GM12864 (cell line): ENCODE measurements around the gene UMODL1.
"Not testable (repeated sequence)": the region's sequence is repeated elsewhere in the genome, so short reads cannot be mapped to it uniquely, and the experiment has no call there.

Source experiments
- DNase-seq: peaks from one replicate; pipeline ENCODE4 v3.0.0-alpha.2; 2011; ENCODE audit warnings: low read depth
- H3K4me3 ChIP-seq: 2 replicates; pipeline ENCODE4 v1.5.1; 2011; ENCODE audit warnings: mild to moderate bottlenecking, low read depth, low read length, control low read depth
- TF ChIP-seq, protein P1 (sequence below): IDR thresholded peaks from 2 replicates; pipeline ENCODE4 v1.5.1; 2011; ENCODE audit warnings: low read depth, mild to moderate bottlenecking, moderate library complexity, low read length, control low read depth, inconsistent platforms; ENCODE audit errors: missing control alignments

The UMODL1 gene

DNA sequence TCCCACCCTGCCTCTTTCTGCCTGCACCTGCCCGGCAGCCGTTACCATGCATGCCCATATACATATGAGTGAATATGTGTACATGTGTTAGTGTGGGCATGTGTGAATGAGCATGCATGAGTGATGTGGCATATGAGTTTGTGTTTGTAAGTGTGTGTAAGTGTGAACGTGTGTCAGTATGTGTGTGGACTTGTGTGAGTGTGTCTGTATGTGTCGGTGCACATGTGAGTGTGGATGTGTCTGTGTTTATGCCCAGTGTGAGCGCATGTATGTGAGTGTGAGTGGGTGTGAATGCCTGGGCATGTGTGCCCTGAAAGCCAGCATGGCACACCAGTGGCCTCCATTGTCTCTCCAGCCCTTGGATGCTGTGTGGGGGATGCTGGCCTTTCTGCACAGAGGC is 2.5 kb upstream of the UMODL1 start:
- DNase-seq: no peak
- TF ChIP-seq, protein P1, sequence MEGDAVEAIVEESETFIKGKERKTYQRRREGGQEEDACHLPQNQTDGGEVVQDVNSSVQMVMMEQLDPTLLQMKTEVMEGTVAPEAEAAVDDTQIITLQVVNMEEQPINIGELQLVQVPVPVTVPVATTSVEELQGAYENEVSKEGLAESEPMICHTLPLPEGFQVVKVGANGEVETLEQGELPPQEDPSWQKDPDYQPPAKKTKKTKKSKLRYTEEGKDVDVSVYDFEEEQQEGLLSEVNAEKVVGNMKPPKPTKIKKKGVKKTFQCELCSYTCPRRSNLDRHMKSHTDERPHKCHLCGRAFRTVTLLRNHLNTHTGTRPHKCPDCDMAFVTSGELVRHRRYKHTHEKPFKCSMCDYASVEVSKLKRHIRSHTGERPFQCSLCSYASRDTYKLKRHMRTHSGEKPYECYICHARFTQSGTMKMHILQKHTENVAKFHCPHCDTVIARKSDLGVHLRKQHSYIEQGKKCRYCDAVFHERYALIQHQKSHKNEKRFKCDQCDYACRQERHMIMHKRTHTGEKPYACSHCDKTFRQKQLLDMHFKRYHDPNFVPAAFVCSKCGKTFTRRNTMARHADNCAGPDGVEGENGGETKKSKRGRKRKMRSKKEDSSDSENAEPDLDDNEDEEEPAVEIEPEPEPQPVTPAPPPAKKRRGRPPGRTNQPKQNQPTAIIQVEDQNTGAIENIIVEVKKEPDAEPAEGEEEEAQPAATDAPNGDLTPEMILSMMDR: no peak
- no peak overlapping the region for H3K4me3 ChIP-seq

DNA sequence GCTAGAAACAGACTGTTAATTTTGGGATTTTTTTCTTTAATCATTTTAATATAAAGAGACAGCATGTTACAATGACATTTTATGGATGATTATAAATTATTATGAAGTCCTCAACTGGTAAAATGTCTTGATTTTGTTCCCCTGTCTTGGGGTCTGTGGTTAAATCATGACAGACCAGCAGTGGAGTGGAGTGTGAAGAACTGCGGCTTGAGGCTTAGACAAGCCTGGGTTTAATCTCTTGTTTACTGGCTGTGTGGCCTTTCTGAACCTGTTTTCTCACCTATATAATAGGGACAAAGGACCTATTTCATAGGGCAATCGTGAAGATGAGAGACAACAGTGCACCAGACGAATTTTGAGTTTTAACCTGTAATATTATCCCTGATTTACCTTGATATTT is 1.8 kb upstream of the UMODL1 start:
- no peak for DNase-seq
- H3K4me3 ChIP-seq: no peak overlapping the region
- TF ChIP-seq, protein P1: no peak

GRCh38 chr21:42069843-42070242 is 1.3 kb upstream of the UMODL1 start:
- H3K4me3 ChIP-seq: no peak overlapping the region
- DNase-seq: no peak
- TF ChIP-seq, protein P1: no peak

DNA sequence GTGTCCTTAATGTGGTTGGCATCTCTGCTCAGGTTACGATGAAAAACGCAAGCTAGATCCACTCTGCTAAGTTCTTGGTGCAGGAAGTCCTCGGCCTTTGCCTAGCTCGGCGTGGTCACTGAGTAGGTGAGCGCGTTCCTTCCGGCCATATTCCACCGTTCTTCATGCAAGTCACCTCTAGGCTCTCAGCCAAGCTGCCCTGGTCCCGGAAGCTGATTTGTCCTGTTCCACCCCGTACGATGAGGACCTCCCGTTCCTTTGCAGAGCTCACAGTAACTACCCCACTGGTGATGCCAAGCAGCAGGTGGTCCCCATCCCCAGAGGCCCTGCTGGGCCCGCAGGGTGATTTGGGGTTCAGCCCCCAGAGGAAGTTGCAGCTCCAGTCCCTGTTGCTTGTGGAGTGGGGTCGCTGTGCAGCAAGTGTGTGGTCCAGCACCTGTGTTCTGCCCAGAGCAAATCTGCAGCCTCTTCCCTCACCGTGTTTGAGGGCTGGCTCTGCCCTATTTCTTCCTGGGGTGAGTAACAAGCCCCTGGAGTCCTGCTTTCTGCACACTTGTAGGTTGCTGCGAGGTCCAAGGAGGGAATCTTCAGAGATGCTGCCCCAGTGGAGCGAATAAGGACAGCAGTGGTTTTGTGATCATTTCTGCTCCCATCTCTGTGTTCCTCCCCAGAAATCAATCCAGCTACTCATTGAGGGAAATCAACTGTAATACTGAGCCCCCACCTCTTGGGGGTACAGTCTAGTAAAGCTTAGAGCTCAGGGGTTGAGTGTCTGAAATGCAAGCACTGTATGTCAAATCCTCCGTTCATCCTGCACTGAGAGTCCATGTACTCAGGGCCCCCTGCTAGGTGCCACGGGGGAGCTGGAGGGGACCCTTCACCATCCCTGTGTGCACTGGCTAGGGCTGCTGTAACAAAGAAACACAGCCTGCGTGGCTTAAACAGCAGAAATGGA is 2.3 kb downstream of the UMODL1 start:
- TF ChIP-seq, protein P1: no peak
- no peak for DNase-seq
- no peak overlapping the region for H3K4me3 ChIP-seq

- no peak for DNase-seq
- TF ChIP-seq, protein P1: peak; percentile 5
- H3K4me3 ChIP-seq: no peak overlapping the region
Observed at GRCh38 chr21:42075686-42076471, 4.8 kb downstream of the UMODL1 start.

DNA sequence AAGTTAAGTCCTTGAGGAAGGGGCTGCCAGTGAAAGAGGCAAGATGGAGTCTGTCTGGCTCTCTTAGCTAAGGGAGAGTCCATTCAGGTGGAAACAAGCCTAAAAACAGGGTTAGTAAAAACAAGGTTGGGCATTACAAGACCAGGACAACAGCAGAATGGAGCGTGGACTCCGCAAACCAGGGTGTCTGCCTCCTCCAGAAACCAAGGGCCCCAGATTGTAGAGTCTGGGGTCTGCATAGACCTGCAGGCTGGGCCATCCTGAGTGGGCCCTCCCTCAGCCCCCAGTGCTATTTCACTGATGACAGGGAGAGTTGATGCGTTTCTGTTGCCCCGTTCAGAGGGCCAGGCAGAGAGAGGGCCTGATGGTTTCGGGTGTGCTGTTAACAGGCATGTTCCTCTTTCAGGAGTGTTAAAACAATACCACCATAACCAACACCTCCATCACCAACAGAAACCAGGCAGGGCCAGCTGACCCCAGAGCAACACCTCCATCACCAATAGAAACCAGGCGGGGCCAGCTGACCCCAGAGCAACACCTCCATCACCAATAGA is 6.6 kb downstream of the UMODL1 start:
- not testable (repeated sequence) for H3K4me3 ChIP-seq
- DNase-seq: peak; percentile 78

DNA sequence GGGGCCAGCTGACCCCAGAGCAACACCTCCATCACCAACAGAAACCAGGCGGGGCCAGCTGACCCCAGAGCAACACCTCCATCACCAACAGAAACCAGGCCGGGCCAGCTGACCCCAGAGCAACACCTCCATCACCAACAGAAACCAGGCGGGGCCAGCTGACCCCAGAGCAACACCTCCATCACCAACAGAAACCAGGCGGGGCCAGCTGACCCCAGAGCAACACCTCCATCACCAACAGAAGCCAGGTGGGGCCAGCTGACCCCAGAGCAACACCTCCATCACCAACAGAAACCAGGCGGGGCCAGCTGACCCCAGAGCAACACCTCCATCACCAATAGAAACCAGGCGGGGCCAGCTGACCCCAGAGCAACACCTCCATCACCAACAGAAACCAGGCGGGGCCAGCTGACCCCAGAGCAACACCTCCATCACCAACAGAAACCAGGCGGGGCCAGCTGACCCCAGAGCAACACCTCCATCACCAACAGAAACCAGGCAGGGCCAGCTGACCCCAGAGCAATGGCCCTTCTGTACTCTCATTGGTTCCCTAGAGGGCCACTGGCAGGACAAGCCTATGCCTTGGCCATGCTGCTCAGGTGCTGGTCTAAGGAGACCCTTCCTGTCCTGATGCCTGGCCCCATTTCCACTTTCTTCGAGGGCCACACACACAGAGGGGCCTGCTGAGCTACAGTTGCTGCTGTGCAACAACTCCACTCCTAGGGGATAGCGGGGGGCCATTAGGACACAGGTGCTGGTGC is 7.3 kb downstream of the UMODL1 start:
- not testable (repeated sequence) for H3K4me3 ChIP-seq, DNase-seq
